NCI-H1092 treated with DMSO at 0.1 percent for 48 hours (cell line): ENCODE measurements around the gene GRAMD1C.

Source experiments
- DNase-seq: peaks from one replicate; lab custom pipeline; 2025; lab: John Stamatoyannopoulos, UW

Gene GRAMD1C

DNA sequence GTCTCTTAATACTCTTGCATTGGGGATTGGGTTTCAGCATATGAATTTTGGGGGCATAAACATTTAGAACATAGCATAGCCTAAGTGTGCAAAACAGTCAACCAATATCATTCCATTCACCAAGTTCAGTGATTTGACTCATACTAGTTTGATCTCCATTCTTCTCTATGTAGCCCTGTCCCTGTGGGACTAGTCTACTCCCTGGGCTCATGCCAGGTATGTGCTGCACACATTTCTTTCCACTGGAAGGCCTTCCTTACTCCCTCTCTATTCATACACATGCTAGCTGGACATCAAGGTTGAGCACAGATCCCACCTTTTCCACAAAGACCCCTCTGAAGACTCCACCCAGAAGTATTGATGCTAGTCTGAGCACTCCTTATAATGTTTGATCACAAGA is 114.3 kb downstream of the GRAMD1C start:
- no peak for DNase-seq

DNA sequence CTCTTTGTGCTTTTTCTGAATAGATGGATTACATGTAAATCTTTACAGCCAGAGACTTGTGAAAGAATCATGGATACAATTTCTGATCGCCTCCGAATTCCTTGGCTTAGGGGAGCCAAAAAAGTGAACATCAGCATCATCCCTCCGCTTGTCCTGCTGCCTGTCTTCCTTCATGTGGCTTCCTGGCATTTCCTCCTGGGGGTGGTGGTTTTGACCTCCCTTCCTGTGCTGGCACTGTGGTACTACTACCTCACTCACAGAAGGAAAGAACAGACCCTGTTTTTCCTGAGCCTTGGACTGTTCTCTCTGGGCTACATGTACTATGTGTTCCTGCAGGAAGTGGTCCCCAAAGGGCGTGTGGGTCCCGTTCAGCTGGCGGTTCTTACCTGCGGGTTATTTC is 115.1 kb downstream of the GRAMD1C start:
- DNase-seq, result no peak

DNA sequence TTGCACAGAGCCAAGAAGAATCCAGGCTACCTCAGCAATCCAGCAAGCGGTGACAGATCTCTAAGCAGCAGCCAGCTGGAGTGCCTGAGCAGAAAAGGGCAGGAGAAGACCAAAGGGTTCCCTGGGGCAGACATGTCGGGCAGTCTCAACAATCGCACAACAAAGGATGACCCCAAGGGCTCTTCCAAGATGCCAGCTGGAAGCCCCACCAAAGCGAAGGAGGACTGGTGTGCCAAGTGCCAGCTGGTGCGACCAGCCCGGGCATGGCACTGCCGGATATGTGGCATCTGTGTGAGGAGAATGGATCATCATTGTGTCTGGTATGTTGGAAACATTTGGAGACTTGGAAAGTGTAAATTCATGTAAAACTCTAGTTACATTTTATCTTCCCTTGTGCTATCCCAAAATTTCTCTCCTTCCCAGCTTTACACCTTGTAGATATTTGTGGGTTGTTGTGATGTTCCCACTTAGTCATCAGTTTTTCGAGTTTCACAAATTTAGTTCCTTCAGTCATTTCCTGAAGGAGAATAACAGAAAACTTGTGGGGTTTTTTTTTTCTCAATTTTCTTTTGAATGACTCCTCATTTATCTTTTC is 115.6 kb downstream of the GRAMD1C start:
- no peak for DNase-seq

DNA sequence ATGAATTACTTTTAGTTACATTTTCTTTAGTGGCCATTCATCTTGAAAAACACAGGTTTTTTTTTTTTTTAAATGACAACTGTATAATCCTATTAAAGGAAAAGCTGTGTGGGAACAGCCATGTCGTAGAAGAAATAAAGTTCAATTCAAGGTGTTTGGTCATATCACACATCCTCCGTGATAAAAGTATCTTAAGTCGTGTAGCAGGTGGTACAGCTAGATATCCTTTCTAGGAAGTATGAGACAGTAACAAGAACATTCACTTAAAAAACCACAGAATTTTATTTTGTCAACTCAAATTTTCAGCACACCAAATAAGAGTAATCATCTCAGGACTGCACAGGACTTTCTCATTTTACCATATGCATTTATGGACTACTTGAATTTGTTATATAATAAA is 125.3 kb downstream of the GRAMD1C start:
- DNase-seq, result no peak

DNA sequence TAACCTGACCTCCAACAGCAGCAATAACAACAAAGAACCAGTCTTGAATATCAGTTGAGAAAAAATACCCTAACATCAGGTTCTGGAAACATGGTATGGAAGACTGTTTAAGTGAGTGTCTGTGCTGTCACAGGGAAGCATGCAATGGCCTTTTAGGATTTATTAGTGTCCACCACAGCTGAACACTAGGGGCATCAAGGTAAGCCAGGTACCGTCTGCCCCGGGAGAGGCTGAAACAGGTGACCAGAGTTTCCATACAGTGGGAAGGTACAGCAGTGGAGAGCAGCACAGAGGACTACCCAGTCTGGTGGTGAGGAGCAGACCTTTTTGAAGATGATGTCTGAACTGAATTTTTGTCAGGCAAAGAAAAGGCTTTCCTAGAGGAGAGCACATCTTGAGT is 127.6 kb downstream of the GRAMD1C start:
- DNase-seq, result no peak

DNA sequence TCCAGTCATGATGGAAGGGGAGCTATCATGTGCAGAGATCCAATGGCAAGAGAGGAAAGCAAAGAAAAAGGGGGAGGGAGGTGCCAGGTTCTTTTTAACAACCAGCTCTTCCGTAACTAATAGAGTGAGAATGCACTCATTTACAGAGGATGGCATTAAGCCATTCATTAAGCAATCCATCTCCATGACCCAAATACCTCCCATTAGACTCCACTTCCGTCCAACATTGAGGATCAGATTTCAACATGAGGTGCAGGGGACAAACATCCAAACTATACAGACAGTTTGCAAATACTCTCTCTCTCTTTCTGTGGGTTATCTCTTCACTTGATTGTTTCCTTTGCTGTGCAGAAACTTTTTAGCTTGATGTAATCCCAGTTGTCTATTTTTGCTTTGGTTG is 130.4 kb downstream of the GRAMD1C start:
- DNase-seq, result no peak

DNA sequence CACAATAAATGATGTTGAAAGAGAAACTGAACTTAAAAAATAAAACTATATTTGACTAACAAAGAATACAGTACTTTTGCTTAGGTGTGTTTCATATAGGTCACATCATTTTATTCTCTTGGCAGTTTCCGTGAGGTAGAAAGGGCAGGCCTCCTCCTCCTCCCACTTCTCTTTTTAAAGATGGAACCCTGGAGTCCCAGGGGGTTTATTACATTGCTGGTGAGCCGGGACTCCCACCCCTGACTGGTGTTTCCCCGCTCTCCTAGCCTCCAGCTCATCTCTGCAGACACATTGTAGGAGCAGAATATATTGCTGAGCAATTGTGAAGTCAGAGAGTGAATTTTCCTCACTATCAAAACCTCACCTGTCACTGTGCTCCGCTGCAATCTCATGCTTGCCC is 139.2 kb downstream of the GRAMD1C start:
- no peak for DNase-seq

DNA sequence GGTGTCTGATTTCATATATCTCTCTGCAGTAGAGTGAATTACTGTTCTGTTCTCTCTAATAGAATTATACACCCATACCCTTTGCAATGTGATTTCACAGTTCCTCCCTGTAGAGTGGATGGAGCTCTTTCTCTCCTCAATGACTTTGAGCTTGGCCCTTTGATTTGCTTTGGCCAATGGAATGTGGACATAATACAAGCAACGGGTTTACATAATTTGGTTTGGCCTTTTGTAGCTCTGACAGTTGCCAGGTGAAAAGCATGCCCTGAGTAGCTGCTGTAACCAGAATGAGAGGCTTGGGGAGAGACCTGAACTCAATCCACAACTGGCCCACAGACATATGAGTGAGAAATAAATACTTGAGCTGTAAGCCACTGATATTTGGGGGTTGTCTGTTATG is 141.3 kb downstream of the GRAMD1C start:
- DNase-seq, result no peak

DNA sequence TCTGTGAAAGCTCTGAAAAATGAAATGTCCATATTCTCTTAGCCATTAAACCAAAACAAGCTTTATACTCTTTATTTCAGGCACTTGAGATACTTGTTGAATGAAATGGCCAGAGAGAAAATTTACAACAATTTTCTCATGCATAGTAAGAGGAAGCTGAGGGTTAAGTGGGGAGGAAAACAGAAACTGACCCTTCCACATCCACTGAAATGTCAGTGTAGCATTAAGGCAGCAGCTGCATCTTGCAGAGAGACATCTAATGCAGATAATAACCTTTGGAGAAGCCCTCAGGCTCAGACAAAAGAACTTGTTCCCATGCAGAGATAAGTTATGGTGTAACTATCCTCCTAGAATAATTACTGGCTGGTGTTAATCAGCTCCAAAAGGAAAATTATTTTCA is 143.2 kb downstream of the GRAMD1C start:
- no peak for DNase-seq

DNA sequence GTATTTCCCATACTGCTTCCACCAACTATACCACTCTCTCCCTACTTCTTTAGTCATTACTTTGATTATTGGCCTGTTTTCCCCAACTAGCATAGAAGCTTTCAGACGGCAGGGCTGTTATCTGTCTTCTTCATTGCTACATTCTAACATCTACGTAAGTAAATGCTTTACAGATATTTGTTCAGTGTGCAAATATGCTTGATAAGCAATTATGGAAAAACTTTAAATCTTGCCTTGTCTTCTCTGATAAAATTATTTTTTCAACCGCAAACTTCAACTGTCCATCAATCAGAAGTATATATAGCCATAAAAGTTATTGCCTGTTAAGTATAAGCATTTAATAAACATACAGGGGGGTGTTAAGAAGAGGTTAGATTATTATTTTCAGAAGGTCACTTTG is 145.0 kb downstream of the GRAMD1C start:
- no peak for DNase-seq

DNA sequence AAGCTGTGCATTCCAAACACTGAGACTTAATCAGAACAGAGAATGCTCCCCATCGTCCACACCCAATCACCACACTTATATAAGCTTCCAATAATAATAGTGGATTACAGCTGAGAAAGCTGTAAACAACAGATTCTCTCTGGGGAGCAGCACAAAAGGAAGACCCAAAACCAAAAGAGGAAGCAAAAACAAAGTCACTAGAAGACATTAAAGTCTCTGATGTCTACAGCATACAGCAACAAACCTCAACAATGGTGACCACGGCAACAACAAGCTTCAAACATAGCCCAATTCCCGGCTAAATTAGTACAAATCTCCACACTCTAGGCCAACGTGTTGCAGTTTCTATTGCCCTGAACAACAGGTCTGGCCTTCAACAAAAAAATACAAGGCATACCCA is 147.0 kb downstream of the GRAMD1C start:
- no peak for DNase-seq
